Activated T-cell treated with anti-CD3 and anti-CD28 coated beads, Interleukin-2, amount 50 U/mL, for 48 hours (primary cell): ENCODE results near the gene ZCCHC2.

Experiments used
- DNase-seq, 2 experiments: peaks; one replicate each; pipeline ENCODE4 v3.0.0-alpha.2; 2020

Gene ZCCHC2

GRCh38 chr18:62539284-62540165 lies 16.7 kb downstream of the ZCCHC2 start:
- no peak for DNase-seq

- DNase-seq: no peak
Measured at GRCh38 chr18:62543021-62543420, 20.2 kb downstream of the ZCCHC2 start.

GRCh38 chr18:62545098-62545497 lies 22.3 kb downstream of the ZCCHC2 start:
- no peak for DNase-seq

- DNase-seq: no peak
Measured at GRCh38 chr18:62549755-62550154, 26.9 kb downstream of the ZCCHC2 start.

GRCh38 chr18:62550746-62551145 lies 27.9 kb downstream of the ZCCHC2 start:
- DNase-seq: no peak

- no peak for DNase-seq
Measured at GRCh38 chr18:62551972-62552513, 29.2 kb downstream of the ZCCHC2 start.

- DNase-seq: no peak
Measured at GRCh38 chr18:62554061-62554815, 31.4 kb downstream of the ZCCHC2 start.

GRCh38 chr18:62555135-62555534 lies 32.3 kb downstream of the ZCCHC2 start:
- peak in 1 of 2 experiments; percentile 22 for DNase-seq

GRCh38 chr18:62556397-62556796 lies 33.6 kb downstream of the ZCCHC2 start:
- no peak for DNase-seq

GRCh38 chr18:62558015-62558663 lies 35.3 kb downstream of the ZCCHC2 start:
- no peak for DNase-seq

GRCh38 chr18:62564044-62564443 lies 41.2 kb downstream of the ZCCHC2 start:
- DNase-seq: no peak

- DNase-seq: no peak
Measured at GRCh38 chr18:62566199-62566598, 43.4 kb downstream of the ZCCHC2 start.

GRCh38 chr18:62566818-62567217 lies 44.0 kb downstream of the ZCCHC2 start:
- DNase-seq: no peak

- no peak for DNase-seq
Measured at GRCh38 chr18:62569081-62569655, 46.3 kb downstream of the ZCCHC2 start.

GRCh38 chr18:62571037-62571436 lies 48.2 kb downstream of the ZCCHC2 start:
- no peak for DNase-seq

- DNase-seq: no peak
Measured at GRCh38 chr18:62571648-62572047, 48.8 kb downstream of the ZCCHC2 start.

GRCh38 chr18:62572456-62572855 lies 49.6 kb downstream of the ZCCHC2 start:
- no peak for DNase-seq

GRCh38 chr18:62574776-62575175 lies 52.0 kb downstream of the ZCCHC2 start:
- DNase-seq: no peak

GRCh38 chr18:62576271-62576670 lies 53.4 kb downstream of the ZCCHC2 start:
- no peak for DNase-seq

GRCh38 chr18:62576845-62577512 lies 54.2 kb downstream of the ZCCHC2 start:
- DNase-seq: no peak

- no peak for DNase-seq
Measured at GRCh38 chr18:62577765-62578164, 54.9 kb downstream of the ZCCHC2 start.

GRCh38 chr18:62578980-62579511 lies 56.2 kb downstream of the ZCCHC2 start:
- no peak for DNase-seq
